ENCODE measurements around the gene XKR7.

DNA sequence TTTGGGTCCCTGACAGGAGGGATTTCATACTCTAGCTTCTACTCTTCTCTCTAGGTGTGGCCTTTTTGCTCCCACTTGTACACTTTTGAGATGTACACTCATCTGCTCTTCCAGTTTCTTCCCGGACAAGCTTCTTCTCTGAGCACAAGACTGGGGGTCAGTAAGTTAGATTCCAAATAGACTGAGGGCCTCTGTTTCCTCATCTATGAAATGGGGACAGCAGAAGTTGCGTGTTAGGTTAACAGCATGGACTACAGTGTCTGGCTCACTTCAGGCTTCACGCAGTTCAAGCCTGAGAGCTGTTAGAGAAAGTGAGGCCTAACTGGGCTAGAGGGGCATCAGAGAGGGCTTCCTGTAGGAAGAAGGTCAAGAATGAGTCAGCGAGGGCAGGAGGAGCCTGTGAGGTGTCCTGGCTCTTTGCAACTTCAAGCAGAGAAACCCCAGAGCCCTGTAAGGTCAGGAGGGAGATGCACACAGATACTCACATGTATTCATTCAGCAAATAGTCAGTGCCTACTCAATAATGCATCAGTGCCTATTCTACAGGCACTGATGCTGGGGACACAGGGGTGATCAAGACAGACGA lies 20.6 kb downstream of the XKR7 start:
- TF ChIP-seq POLR2A (IDR thresholded peaks at IDR 0.05): no peak
- TF ChIP-seq, protein P1, sequence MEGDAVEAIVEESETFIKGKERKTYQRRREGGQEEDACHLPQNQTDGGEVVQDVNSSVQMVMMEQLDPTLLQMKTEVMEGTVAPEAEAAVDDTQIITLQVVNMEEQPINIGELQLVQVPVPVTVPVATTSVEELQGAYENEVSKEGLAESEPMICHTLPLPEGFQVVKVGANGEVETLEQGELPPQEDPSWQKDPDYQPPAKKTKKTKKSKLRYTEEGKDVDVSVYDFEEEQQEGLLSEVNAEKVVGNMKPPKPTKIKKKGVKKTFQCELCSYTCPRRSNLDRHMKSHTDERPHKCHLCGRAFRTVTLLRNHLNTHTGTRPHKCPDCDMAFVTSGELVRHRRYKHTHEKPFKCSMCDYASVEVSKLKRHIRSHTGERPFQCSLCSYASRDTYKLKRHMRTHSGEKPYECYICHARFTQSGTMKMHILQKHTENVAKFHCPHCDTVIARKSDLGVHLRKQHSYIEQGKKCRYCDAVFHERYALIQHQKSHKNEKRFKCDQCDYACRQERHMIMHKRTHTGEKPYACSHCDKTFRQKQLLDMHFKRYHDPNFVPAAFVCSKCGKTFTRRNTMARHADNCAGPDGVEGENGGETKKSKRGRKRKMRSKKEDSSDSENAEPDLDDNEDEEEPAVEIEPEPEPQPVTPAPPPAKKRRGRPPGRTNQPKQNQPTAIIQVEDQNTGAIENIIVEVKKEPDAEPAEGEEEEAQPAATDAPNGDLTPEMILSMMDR (IDR thresholded peaks at IDR 0.05): no peak
- no peak for TF ChIP-seq POLR2AphosphoS5 (IDR thresholded peaks at IDR 0.05)
- no peak for TF ChIP-seq EP300 (IDR thresholded peaks at IDR 0.05)
